ENCODE measurements around the gene CENPW.

- no peak for TF ChIP-seq RBM39 (optimal IDR thresholded peaks at IDR 0.05; ENCODE audit: low read depth, low read length)
- TF ChIP-seq CTCF (IDR thresholded peaks at IDR 0.05 in 2 of 3, conservative IDR thresholded peaks at IDR 0.05 in 1 of 3; ENCODE audit: insufficient read depth in 2 of 3, low read depth in 1 of 3, low read length in 3 of 3) = no peak
- no peak for TF ChIP-seq USF2 (CRISPR knock-in tag; IDR thresholded peaks at IDR 0.05)
These were observed 12.0 kb downstream of the CENPW start for GRCh38 chr6:126351960-126352359.

Measured in K562 (cell line).